Gastroesophageal sphincter (tissue), 4 donors: ENCODE data around the gene MYORG. TPM values are rescaled to one million over a fixed set of nuclear protein-coding genes. Genes with fewer than 3 reads are reported as not detected.

Experiments used
- ATAC-seq: fragments of 150-250 bp; one replicate; pipeline ENCODE4 v1.9.1; 2016; ENCODE audit warnings: mild to moderate bottlenecking, moderate library complexity
- H3K27ac ChIP-seq, 4 donors: fragments of 200-600 bp; sonication (generic) in 3 of 4; 1 replicate in 3 of 4; 2 replicates in 1 of 4; pipeline ENCODE4 v1.5.1; 2016 to 2019
- H3K27me3 ChIP-seq: fragments of 200-600 bp; sonication (generic); one replicate; pipeline ENCODE4 v1.5.1; 2019
- H3K36me3 ChIP-seq, 2 donors: fragments of 200-600 bp; sonication (generic); one replicate each; pipeline ENCODE4 v1.5.1; 2019; ENCODE audit warnings: control low read depth in 1 of 2
- H3K4me1 ChIP-seq, 3 donors: fragments of 200-600 bp; sonication (generic); 1 replicate in 2 of 3; 2 replicates in 1 of 3; pipeline ENCODE4 v1.5.1; 2016 to 2019; ENCODE audit warnings: control low read depth in 2 of 3
- H3K4me3 ChIP-seq, 2 donors: fragments of 200-600 bp; sonication (generic); one replicate each; pipeline ENCODE4 v1.5.1; 2019; ENCODE audit warnings: mild to moderate bottlenecking in 1 of 2, moderate library complexity in 1 of 2
- H3K9me3 ChIP-seq, 3 donors: fragments of 200-600 bp; sonication (generic); one replicate each; pipeline ENCODE4 v1.5.1; 2017 to 2019; ENCODE audit warnings: control low read depth in 2 of 3
- EP300 ChIP-seq: sonication (generic); formaldehyde crosslinking; IDR thresholded peaks from one replicate; pipeline ENCODE4 v1.6.1; 2017; ENCODE audit warnings: antibody characterized with exemption, mild to moderate bottlenecking
- POLR2A ChIP-seq, 2 donors: fragments of 450-650 bp; IDR thresholded peaks; one replicate each; pipeline ENCODE4 v1.6.1; 2017; ENCODE audit warnings: antibody characterized with exemption in 2 of 2, mild to moderate bottlenecking in 2 of 2, moderate library complexity in 1 of 2
- POLR2AphosphoS5 ChIP-seq: sonication (generic); formaldehyde crosslinking; IDR thresholded peaks from one replicate; pipeline ENCODE4 v1.6.1; 2017; ENCODE audit warnings: antibody characterized with exemption
- WGBS, 2 donors: methylation state at CpG; one replicate each; pipeline ENCODE4 v1.1.5; 2018; ENCODE audit warnings: low coverage in 1 of 2; 5-methylcytosine and 5-hydroxymethylcytosine counted together
- total RNA-seq, 4 donors: library from RNA; depleted of rRNA; stranded (reverse); fragments of >200 nt; gene quantifications; one replicate each; pipeline ENCODE4 v1.1.0, GENCODE V29; 2016
- TF ChIP-seq, protein P1 (sequence below), 4 experiments: fragments of 200-600 bp in 2 of 4; fragments of 450-650 bp in 2 of 4; sonication (generic) in 1 of 4; IDR thresholded peaks; one replicate each; pipeline ENCODE4 v1.5.1; 2017 to 2019; ENCODE audit warnings: antibody characterized with exemption in 4 of 4, mild to moderate bottlenecking in 2 of 4, moderate library complexity in 2 of 4

Gene MYORG
- total RNA-seq, 4 donors from 2014 or later, result 4.3 to 33.7 (median 26.8) TPM

DNA sequence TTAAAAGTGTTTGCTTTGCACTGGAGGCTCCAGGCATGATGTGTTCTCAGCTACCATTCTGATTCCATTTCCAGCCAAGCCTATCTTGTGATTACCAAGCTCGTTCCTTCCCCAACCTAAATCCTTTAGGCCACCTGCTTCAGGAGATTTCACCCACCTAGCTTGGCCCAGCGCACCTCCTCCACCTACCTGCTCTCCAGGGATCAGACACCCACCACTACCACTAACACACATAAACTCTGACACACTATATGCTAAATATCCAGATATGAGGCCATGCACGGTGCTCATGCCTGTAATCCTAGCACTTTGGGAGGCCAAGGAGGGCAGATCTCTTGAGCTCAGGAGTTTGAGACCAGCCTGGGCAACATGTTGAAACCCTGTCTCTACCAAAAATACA, 2.4 kb downstream of the MYORG start:
- H3K27ac ChIP-seq, result no peak overlapping the region

DNA sequence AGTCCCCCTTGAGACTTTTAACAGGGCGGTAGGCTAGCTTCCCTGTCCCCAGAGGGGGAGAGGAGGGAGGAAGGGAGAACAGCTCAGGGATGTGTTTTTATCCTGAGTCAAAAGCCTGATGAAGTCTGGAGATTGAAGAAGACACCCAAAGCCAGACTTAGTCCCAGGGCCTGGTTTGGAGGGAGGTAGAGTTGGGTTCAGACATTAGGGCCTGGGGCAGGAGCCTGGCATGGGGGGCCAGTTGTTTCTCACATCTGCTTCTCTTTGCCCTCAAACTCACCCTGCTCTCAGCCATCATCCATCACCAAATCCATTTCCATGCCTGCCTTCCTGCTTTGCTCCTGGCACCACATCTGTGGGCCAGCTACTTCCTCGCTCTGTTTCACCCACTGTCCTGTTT, 2.9 kb downstream of the MYORG start:
- TF ChIP-seq EP300 (no peak), POLR2AphosphoS5 (no peak), POLR2A (IDR thresholded peaks at IDR 0.05) (no peak)
- TF ChIP-seq, protein P1, sequence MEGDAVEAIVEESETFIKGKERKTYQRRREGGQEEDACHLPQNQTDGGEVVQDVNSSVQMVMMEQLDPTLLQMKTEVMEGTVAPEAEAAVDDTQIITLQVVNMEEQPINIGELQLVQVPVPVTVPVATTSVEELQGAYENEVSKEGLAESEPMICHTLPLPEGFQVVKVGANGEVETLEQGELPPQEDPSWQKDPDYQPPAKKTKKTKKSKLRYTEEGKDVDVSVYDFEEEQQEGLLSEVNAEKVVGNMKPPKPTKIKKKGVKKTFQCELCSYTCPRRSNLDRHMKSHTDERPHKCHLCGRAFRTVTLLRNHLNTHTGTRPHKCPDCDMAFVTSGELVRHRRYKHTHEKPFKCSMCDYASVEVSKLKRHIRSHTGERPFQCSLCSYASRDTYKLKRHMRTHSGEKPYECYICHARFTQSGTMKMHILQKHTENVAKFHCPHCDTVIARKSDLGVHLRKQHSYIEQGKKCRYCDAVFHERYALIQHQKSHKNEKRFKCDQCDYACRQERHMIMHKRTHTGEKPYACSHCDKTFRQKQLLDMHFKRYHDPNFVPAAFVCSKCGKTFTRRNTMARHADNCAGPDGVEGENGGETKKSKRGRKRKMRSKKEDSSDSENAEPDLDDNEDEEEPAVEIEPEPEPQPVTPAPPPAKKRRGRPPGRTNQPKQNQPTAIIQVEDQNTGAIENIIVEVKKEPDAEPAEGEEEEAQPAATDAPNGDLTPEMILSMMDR (IDR thresholded peaks at IDR 0.05), result no peak
- 88% methylated on average over 1 of the region's 2 CpGs; no CpG with 5 or more reads in 1 of the 2 donors for WGBS, 2 donors
- Histone ChIP-seq H3K27ac (peak overlapping the region in 1 of 4 donors; percentile 16), H3K36me3 (peaks cover 0 to 38% of the 10 kb centered on the region in 2 donors), H3K4me1 (peaks cover 0 to 60% (median 6%) of the 10 kb centered on the region in 3 donors), H3K9me3 (no peaks in the 10 kb centered on the region), H3K4me3 (no peak overlapping the region), H3K27me3 (no peaks in the 10 kb centered on the region)
- no peak for ATAC-seq

More for the DNA sequence above, 2.4 kb downstream of the MYORG start:
- Histone ChIP-seq H3K4me3 (no peak overlapping the region), H3K27me3 (no peaks in the 10 kb centered on the region), H3K4me1 (peaks cover 0 to 65% (median 8%) of the 10 kb centered on the region in 3 donors), H3K9me3 (no peaks in the 10 kb centered on the region), H3K36me3 (peaks cover 0 to 33% of the 10 kb centered on the region in 2 donors)
- TF ChIP-seq EP300 (no peak), POLR2AphosphoS5 (no peak), POLR2A (IDR thresholded peaks at IDR 0.05) (no peak)
- TF ChIP-seq, protein P1 (IDR thresholded peaks at IDR 0.05), result no peak
- 91 to 100% methylated on average over 1 to 2 of the region's 3 CpGs for WGBS, 2 donors
- ATAC-seq, result no peak

DNA sequence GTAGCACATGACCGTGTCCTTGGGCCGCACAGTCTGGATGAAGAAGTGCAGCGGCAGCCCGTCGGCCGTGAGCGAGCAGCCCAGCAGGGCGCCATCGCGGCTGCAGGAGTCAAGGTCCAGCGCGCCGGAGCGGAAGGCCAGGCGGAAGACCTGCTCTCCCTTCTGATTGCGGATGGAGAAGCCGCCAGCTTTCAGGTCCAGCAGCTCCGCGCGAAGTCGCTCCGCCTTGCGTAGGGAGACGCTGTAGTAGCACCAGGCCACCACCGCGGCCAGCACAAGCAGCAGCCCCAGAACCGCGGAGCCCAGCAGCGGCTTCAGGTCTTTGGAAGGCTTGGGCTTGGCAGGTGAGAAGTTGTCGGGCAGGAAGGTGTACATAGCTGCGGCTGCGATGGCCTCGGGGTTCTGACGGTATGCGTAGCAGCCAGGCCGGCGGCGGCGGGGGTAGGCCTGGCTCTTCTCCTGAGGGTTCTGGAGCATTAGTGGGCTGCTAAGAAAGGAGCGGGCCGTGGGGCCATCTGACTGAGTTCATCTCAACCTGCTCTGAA, 4.2 kb downstream of the MYORG start:
- TF ChIP-seq POLR2AphosphoS5 (no peak), EP300 (no peak), POLR2A (IDR thresholded peaks at IDR 0.05) (no peak)
- TF ChIP-seq, protein P1 (IDR thresholded peaks at IDR 0.05), result no peak
- Histone ChIP-seq H3K27me3 (no peaks in the 10 kb centered on the region), H3K9me3 (no peaks in the 10 kb centered on the region), H3K36me3 (peaks cover 0 to 47% of the 10 kb centered on the region in 2 donors), H3K4me1 (peaks cover 0 to 57% (median 6%) of the 10 kb centered on the region in 3 donors), H3K4me3 (no peak overlapping the region), H3K27ac (no peak overlapping the region)
- no peak for ATAC-seq
- WGBS, 2 donors, result no CpG with 5 or more reads among the region's 41 CpGs

DNA sequence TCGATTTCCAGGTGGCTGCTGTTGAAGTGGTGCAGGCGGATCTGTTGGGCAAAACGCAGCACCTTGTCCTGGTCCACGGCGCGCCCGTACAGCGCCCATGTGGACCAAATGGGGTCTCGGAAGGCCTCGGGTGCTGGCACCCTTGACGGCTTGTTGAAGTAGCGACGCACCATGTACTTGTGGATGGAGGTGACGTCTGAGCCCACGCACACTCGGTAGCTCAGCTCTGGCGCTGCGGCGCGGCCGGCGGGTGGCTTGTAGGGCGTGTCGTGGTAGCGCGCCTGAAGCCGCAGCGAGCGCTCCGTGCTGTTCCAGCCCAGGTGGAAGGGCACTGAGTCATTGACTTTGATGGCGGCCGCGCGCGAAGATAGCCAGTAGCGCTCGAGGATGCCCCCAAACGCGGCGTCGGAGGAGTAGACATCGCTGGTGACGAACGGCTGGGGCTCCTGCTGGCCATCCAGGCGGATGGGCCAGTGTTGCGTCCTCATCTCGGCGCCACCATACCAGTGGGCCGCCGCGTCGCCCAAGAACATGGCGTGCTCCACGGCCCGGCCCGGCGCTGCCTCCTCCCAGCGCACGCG, 4.7 kb downstream of the MYORG start:
- peaks cover 0 to 53% of the 10 kb centered on the region in 2 donors for H3K36me3 ChIP-seq
- peaks cover 0 to 52% (median 6%) of the 10 kb centered on the region in 3 donors for H3K4me1 ChIP-seq
- H3K27me3 ChIP-seq, result no peaks in the 10 kb centered on the region
- no peaks in the 10 kb centered on the region for H3K9me3 ChIP-seq
- ATAC-seq, result no peak
- TF ChIP-seq POLR2AphosphoS5 (no peak), EP300 (no peak), POLR2A (IDR thresholded peaks at IDR 0.05) (no peak)
- TF ChIP-seq, protein P1 (IDR thresholded peaks at IDR 0.05), result no peak
- no CpG with 5 or more reads among the region's 60 CpGs for WGBS, 2 donors
- H3K4me3 ChIP-seq, result no peak overlapping the region
- H3K27ac ChIP-seq, result no peak overlapping the region
